NCI-H1092 (cell line): Measurements from ENCODE around the gene ARMH3.
A peak's percentile ranks its signal among the peaks of the same experiment; 100 is the strongest.

Source experiments
- DNase-seq: peaks from one replicate; lab custom pipeline; 2025; lab: John Stamatoyannopoulos, UW

Gene ARMH3

DNA sequence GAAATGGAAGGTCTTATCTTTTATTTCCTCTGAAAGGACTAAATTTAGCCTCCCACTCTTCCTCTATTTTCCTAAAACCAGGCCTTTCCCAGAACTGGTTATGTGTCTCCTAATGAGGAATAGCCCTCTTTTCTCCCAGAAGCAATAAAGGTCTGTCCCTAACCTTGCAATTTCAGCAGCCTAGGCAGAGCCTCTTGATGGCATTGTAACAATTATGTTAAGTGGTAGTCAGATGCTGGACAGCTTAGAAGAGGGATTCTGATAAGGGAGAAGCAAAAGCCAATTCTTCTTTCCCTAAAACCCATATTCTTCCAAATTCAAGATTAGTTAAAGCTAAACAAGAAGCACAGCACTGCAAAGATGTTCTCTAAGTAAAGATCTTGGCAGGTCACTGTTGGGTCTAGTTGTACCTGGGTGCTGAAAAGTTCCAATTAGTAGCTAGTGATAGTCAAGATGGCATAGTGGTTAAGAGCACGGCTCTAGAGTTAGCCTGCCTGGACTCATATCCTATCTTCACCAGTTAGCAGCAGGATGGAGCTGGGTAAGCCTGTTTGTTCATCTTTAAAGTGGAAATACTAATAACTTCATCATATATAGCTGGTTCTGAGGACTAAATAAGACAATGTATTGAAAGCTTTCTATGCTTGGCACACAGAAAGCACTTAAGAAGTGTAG is 198.0 kb downstream of the ARMH3 start:
- no peak for DNase-seq

DNA sequence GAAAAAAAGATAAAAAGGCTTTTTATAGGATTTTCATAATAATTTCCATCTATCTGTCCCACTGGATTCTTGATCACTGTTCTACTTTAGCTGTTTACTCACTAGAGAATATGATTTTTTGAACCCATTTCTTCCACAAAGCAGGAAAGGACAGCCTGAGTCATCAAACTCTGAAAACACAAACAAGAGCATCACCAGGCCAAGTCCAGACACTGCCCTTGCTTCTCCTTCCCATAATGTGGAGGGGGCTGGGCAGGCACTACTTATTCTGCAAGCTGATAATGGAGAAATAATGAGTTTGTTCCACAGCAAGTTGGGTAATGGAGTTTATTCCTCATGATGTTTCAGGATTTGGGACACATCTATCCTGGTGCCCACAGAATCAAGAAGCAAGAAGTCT is 199.3 kb downstream of the ARMH3 start:
- DNase-seq: no peak

DNA sequence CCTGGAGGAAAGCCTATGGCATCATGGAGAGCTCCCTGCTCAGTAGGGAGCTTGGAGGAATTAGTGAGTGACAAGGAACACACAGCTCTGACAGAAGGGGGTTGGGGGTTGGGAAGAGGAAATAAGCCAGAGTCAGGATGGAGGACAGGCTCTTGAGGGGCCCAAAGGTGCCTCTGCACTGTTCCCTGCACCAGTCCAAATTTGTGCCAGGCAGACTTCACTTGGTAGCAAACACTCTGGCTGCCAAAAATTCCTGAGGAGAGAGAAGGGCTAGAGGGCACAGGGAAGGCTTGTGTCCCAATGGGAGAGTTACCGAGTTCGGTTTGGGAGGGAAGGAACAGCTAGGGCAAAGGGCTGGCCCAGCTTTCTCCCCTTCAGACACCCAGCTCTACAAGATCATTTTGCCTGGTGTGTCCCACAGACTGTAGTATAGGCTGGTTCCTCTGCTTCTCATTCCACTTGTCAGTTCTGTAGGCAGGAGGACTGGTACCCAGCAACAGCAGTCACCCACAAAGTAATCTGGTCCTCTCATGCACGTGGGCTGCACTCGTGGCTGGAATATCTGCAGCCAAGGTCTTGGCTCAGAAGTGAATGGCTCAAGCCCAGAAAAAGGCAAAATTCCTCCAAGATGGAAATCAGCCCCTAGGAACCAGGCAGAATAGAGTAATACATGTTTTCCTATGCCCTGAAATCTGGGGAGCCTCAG is 204.4 kb downstream of the ARMH3 start:
- DNase-seq: no peak

DNA sequence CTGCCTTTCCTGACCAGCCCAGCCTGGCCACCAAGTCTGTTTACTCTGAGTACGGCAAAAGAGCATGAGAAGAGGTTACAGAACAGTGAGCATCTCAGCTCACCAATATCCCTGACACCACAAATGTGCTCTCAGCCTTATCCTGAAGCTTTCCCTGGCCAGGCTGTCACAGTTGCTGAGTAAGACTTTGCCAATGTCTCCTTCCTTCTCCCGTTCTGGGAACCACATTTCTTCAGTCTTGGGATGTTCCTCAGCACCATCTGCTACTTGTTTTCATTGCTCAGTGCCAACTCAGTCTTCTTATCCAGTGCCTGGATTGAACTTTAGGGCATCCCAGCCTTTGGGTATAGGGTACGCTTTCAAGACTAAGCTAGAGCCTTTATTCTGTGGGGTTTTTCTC is 205.2 kb downstream of the ARMH3 start:
- DNase-seq: no peak

DNA sequence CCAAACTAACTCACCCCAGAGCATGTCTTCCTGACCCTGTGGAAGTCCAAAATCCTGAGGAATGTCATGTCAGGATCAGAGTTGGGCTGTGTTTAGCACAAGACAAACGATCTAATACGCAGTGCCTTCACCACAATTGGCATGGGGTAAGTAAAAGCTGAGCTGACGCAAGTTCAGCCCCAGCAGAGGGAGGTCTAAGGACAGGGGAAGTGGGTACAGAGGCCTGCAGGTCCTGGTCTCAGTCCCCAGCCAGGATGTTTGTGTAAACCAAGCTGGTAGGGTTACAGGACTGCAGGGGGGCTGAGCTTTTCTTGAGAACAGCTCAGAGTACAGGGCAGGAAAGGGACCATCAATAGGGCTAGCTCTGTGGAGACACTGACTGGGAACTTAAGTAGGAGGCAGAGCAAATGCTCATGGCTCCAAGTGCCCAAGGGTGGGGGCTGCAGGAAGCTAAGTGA is 207.1 kb downstream of the ARMH3 start:
- DNase-seq: no peak

DNA sequence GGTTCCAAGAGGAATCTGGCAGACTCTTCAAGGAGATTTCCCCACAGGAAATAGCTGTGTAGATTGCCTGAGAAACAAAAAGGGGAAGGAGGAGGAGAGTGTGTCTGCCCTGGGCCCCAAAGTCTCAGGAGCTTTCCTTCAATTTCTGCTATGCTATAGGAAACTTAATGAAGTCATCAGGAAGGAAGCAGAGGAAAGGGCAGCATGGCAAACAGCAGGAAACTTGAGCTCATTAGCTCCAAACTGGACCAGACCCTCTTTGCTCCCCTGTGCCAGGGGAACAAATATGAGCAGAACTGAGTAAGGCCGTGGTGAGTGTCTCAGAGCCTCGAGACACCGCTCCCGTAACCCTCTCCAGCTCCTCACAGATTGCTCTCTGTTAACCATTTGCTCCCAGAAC is 207.6 kb downstream of the ARMH3 start:
- DNase-seq: no peak

DNA sequence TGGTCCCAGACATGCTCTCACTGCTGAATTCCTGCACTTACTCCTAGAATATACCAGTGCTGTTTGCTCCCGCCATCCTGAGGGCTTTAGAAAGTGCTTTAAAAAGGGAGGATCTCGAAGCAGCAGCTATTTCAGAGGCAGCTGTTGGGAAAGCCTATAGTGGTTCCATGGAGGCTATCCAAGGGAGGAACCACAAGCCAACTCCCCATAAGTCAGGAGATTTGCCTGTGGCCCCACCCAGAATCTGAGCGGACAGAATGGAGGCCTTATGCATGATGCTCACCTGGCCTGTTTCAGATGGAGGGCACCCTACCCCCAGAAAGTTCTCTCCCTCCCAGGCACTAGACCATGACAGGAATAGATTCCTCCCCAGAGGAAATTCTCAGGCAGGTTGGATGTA is 210.1 kb downstream of the ARMH3 start:
- no peak for DNase-seq

DNA sequence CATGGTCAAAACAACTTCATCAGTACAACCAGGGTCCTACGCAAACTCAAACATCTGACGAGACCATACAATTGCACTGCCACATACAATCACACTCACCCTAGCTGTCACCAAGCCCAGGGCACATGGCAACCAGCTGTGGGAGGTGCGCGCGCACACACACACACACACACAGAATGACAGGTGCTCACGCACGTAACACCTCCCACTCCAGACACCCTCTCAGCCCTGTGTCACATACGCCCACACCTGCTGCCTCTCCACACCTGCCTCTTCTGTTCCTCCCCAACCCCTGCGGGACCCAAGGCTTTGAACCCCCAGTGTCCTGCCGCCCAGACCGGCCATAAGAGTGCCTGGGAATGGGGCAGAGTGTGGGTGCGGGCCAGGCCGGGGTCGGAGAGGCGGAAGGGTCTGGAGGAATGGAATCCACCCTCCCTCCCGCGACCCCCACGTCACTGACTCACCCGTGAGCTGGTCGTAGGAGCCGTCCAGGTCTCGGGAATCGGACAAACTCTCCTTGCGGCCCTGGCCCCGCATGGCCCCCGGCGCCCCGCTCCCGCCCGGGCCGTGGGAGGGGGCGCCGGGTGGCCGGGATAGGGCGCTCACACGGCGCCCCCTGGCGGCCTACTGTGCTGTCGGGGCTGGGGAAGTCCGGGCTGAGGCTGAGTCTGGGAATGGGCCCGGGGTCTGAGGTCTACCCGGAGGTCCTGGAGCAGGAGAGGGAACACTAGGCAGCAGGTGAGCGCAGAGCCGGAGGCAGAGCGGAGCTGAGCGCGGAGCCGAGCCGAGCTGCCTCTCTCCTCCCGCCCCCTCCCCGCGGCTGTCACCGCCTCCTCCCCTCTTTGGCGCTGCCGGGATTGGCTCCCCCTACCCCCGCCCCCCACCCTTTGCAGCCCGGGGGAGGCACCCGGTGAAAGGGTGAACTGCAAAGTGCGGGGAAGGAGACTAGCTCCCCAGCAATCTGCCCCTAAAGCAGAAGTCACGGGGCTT is 212.6 kb downstream of the ARMH3 start, which contains the start of gene KCNIP2:
Gene KCNIP2, minus strand, starts transcription at position 769 of the 990 bp plus-strand sequence. Its CDS starts 232 bp downstream, at position 537.
- DNase-seq: no peak

DNA sequence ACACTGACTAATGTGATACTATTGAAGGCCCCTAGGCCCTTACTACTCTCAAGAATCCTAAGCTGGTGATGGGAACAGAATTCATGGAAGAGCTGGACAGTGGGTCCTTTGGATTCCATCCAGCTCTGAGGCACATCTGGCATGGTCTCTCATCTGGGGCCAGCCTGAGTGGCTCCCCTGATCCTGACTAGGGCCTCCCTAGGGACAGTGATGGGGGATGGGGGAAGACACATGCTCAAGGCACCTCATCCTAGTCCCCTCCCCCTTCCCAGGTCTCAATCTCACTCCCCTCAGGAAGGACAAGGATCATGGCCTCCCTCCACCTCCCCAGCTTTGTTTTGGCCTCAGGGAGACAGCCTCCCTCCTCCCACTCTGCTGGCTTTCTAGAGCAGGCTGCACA is 214.1 kb downstream of the ARMH3 start:
- no peak for DNase-seq

DNA sequence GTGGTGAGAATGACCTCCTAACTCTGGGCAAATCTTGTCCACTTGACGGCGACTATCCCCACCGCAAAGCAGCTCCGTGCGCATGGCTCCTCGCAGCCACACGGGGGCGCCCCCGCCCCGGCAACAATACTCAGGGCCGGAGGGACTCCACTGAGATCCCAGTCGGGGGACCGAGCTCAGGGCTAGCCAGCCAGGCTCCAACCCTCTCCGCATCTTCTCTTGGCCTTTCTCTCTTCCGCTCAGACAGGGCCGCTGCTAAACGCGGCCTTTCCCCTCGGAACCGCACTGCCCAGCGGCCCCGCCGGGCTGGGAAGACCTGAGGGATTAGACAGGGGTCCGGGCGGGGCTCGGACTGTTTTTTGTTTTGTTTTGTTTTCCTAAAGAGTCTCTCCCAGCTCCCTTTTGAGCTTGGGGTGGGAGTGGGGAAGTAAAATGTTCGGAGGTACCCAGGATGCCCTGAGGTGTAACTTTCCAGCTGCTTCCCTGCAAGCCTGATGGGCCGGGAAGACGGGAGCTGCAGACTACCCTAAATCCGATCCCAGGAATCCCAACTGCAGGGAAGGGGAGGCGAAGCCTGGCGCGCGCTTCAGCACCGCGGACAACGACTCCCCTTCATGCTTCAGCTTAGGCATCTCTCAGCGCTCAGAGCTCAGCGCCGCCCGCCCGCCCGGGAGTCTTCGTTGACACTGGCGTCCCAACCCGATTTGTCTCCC is 215.1 kb downstream of the ARMH3 start:
- DNase-seq: peak; percentile 39

DNA sequence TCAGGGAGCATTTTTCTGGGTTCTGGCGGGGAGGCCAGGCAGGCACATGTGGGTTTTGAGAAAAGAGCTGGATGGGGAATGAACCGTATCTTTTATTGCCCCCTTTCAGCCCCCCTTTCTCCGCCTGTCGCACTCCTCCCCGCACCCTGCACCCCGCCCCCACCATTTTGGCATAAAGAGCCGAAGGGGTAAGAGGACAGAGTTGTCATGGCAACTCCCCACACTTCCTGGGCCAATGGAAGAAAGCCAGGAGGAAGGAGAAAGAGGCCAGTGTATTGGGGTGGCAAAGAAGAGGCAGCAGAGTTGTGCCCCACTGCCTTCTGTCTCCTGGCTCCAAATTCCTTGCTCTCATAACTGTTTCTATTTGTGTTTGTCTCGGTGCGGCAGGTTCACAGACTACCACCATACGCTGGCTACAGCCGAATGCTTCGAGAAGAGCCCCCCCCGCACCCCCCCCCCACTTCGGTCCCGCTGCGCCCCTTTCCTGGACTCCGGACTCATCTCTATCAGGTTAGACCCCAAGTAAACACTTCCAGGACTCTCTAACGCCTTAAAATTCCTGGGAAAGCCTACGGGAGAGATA is 215.8 kb downstream of the ARMH3 start:
- no peak for DNase-seq

DNA sequence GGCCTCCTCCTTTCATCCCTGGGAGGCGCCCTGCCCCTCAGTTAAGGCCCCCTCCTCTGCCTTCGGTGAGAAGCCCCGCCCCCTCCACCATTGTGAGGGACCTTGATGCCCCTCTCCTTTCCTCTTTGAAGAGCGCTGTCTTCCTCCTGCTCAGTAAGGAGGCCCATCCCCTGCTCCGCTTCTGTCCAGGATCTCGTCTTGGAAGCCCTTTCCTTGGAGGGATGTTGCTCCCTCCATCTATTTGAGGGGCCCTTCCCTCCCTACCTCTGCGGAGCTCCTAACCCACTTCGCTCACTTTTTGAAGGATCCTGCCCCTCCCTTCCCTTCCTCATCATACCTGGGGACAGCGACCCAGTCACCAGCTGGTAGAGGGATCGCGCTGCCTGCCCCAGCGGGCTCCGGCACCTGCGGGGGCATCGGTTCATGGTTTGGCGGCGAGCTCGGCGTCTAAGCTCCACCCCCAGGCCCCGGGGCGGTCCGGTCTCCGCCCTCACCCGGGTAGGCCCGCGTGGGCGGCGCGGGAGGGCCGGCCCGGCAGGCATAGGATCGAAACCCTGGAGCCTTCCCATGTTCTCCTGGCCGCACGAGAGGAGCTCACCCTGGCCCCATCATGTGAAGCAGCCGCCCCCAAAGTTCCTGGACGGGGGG is 216.4 kb downstream of the ARMH3 start:
- no peak for DNase-seq

DNA sequence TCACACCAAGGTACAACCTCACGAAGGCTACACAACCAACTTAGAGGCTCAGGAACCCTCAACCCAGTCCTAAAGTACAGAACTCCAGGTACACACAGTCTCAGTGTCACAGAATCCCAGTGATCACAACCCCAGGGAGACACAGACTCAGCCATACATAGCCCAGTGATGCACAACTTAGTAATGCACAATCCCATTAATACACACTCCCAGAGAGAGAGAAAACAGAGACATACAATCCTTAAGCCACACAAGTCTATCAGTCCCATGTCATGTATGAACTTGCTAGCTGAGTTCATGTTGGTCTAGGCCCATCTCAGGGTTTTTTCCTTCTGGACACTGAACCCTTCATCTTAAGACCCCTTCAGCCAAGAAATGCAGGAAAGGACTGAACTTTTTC is 217.0 kb downstream of the ARMH3 start:
- no peak for DNase-seq

DNA sequence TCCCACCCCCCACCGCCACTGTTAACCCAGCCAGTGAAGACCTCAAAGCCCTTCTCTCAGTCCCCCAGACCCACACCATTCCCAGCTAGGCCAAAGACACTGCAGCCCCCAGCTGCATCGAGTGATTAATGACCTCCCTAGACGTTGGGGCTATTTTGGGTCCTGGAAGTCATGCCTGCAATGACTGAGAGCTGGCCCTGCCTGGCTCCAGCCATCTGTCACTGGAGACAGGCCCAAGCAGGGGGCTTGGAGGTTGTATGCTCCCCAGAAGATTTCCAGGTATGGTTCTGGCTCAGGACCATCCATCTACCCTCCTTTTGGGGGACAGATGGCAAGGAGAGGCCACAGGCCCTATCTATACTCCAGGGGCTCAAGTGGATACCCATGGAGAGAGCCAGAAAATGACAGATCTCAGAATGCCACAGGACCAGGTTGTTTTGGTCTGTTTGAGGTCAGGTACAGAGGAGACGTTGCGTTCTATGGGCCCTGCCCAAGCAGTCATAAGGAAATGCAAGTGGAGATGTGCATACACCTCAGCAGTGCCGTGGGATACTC is 217.5 kb downstream of the ARMH3 start:
- no peak for DNase-seq

DNA sequence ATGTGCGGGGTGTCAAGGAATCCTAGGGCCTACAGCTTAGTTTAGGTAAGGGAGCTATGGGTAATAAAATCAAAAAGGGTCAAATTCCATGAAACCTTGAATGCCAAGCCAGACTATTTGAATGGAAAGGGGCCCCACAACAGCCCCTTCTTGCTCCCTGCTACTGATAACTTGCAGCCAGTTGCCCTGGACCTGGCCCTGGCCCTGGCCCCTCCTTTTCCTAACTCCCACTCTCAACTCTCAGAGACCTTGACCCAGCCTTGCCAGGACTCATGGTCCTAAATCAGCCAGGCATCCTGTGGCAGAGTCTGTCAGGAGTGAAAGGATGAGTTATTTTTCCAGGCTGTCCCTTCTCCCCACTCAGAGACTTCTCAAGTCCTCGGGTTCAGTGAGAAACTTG is 218.2 kb downstream of the ARMH3 start:
- no peak for DNase-seq

DNA sequence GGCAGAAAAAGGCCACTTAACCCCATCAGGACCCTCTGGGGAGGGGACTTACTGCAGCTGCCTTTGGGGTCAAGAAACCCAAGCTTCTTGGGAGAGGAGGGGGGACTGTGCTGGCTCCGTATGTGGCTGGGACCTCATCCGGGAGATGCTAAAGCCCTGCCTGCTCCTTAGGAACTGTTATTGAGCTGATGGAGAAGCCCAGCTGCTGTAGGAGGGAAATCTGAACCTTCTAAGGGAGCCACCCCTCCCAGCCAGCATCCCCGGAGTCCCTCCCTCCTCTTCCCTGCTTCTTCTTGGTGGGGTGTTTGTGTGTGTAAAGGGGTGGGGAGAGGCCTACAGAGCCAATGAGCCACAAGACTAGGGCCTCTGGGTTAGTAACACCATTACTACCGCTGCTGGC is 220.6 kb downstream of the ARMH3 start:
- DNase-seq: no peak

DNA sequence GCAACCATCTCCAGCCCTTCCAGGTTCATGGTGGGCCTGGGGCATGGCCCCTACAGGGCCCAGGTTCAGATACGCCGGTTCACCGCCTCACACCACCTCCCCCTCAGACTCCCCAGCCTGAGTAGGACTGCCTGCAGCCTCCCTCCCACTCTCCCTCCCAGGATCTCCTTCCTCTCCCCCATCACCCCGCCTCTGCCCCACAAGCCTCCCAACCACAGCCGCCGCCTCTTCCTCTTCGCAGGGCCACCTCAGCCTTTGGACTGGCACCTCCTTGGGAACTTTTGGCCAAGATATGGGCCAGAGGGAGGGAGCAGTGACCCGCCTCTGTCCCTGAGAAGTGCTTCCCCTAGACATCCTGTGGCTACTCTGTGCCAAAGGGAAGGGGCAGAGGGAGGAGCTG is 221.6 kb downstream of the ARMH3 start:
- DNase-seq: no peak

DNA sequence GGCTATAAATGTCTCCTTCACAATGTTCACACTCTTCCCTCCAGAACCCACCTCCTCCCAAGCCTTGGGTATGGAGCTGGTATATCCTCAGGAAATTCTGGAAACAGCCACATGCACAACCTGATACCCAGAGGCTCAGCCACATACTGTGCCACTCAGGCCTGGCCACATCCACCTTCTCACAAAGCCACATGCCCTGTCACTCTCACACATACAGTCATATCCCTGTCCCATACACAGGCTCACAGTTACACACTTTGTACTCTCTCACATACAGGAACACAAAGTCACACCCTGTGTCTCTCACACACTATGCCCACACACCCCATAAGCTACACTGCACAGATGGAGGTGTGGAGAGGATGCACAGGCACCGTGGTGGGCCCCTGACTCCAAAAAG is 222.5 kb downstream of the ARMH3 start:
- DNase-seq: no peak

DNA sequence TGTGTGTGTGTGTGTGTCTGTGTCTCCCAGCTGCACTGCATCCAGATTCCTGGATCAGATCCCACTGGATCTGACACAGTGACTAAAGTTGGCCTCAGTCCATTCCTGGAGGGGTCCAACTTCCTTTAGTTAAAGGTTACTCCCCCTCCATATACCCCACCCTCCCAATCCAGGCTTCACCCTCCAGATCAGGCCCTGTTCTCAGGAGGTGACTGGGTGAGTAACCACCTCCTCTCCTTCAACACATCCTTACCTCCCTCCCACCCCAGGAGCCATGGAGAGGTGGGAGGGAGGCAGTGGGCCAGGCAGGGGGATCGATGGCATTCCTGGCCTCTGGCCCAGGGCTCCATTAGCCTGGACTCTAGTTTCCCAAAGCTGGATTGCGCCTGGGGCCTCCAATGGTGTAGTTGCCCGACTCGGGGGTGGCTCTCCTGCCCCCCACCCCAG is 223.6 kb downstream of the ARMH3 start:
- peak; percentile 46 for DNase-seq

DNA sequence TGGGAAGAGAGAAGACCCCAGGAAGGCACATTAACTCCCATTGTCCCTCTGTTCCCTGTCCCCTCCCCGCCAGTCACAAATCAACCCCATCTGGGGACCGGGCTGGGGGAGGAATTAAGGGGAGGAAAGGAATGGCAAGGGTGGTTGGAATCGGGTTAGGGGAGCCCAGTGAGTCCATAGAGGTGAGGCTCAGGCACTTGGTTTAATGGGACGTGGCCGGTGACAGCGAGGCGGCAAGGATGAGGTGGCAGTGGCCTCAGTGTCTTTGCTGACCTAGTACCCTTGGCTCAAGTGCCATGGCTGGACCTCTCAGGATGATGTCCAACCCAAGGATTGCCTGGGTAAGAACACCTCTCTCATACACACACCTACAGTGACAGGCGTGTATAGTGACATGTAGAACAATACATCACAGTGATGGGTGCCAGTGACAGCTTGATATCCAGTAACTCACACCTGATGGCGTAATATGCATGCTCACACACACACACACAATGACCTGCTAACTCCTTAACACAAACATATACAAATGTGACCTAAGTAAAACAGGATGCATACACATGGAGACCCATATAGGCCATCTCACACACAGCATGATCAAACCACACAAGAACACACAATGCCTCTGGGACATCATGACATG is 224.7 kb downstream of the ARMH3 start:
- no peak for DNase-seq
